SJSA1 (cell line): Measurements from ENCODE around the gene AP3S2. TPM values are rescaled to one million over a fixed set of nuclear protein-coding genes. Genes with fewer than 3 reads are reported as not detected.

Experiments
- DNase-seq, 2 experiments: peaks; one replicate each; pipeline ENCODE4 v3.0.0-alpha.2; 2015 to 2020; ENCODE audit warnings: low spot score in 2 of 2, low read depth in 1 of 2
- H3K27ac ChIP-seq: fragments of 250-450 bp; sonication (Bioruptor Pico); 2 replicates; pipeline ENCODE4 v1.5.1; 2020; ENCODE audit warnings: mild to moderate bottlenecking, moderate library complexity
- H3K27me3 ChIP-seq: fragments of 250-450 bp; sonication (Bioruptor Pico); replicated peaks from 2 replicates; pipeline ENCODE4 v1.5.1; 2020; ENCODE audit warnings: mild to moderate bottlenecking, moderate library complexity
- H3K36me3 ChIP-seq: fragments of 250-450 bp; sonication (Bioruptor Pico); 2 replicates; pipeline ENCODE4 v1.5.1; 2020; ENCODE audit warnings: mild to moderate bottlenecking
- H3K4me1 ChIP-seq: fragments of 250-450 bp; sonication (Bioruptor Pico); replicated peaks from 2 replicates; pipeline ENCODE4 v1.6.1; 2021; ENCODE audit warnings: mild to moderate bottlenecking
- H3K4me3 ChIP-seq: fragments of 250-450 bp; sonication (Bioruptor Pico); 2 replicates; pipeline ENCODE4 v1.5.1; 2020; ENCODE audit warnings: mild to moderate bottlenecking
- H3K9me3 ChIP-seq: fragments of 250-450 bp; sonication (Bioruptor Pico); replicated peaks from 2 replicates; pipeline ENCODE4 v1.5.1; 2020; ENCODE audit warnings: mild to moderate bottlenecking
- total RNA-seq: library from RNA; depleted of rRNA; stranded (reverse); fragments of >200 nt; shearing (Covaris generic); gene quantifications from 2 replicates; pipeline ENCODE4 v1.2.3, GENCODE V29; 2014

The AP3S2 gene
- total RNA-seq, 1 experiment from 2014 or later = 59.2 TPM

DNA sequence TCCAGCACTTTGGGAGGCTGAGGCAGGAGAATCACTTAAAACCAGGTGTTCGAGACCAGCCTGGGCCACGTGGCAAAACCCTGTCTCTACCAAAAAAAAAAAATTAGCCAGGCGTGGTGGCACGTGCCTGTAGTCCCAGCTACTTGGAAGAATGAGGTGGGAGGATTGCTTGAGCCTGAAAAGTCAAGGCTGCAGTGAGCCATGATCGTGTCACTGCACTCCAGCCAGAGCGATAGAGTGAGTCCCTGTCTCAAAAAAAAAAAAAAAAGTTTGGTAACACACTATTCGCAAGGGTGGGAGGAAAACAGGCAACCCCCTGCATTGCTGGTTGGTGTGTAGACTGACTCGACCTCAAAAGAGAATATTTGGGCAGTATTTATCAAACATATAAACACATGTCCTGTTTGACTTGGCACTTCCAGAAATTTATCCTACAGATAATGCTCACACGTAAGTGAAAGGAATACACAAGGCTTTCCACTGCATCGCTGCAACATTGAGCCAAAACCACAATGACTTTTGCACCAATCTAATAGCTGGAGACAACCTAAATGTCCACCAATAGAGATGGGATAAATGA is 76.0 kb downstream of the AP3S2 start:
- peaks cover 43% of the 10 kb centered on the region for H3K4me1 ChIP-seq
- H3K4me3 ChIP-seq = no peak overlapping the region
- H3K9me3 ChIP-seq = no peaks in the 10 kb centered on the region
- H3K27ac ChIP-seq = no peak overlapping the region
- H3K27me3 ChIP-seq = no peaks in the 10 kb centered on the region
- no peaks in the 10 kb centered on the region for H3K36me3 ChIP-seq
- no peak for DNase-seq

DNA sequence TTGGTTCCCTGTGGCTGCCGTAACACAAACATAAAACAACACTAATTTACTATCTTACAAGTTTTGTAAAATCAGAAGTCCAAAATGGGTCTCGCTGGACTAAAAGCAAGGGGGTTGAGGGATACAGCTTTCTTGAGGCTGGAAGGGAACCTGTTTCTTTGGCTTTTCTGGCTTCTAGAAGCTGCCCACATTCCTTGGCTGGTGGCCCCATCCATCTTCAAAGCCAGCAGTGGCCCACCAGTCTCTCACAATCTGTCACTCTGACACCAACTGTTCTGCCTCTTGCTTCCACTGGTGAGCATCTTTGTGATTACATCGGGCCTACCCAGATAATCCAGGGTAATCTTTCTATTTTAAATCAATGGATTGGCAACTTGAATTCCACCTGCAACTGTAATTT is 78.0 kb downstream of the AP3S2 start:
- Histone ChIP-seq H3K27ac (no peak overlapping the region), H3K4me3 (no peak overlapping the region), H3K36me3 (no peaks in the 10 kb centered on the region), H3K9me3 (no peaks in the 10 kb centered on the region), H3K4me1 (peaks cover 24% of the 10 kb centered on the region), H3K27me3 (no peaks in the 10 kb centered on the region)
- DNase-seq = no peak

DNA sequence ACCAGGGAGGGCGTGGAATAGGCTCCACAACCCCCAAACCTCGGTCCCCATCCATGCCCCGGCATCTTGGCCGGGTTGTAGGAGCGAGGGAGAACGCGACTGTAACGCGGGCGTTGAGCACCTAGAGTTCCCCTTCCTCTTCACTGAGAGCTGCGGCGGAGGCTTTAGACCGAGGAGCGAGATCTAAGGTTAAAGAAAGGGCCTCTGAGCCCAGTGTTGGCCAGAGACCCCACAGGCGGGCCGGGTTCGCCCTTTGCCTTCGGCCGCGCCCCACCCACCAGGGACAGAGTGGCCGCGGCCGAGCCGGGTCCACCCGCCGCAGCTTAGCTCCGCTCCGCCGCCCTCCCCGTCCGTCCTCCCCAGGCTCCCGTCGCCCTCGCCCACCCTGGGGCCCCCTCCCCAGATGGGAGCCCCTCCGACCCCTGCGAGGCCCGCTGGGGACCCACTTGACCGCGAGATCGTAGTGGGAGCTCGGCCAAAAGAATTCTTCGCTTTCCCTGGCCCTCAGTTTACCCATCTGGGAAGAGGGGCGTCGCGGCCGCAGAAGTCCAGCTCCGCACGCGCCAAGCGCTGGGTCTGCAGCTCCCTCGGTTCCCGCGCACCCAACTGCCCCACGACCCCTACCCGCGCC is 79.6 kb downstream of the AP3S2 start:
- no peak overlapping the region for H3K27ac ChIP-seq

DNA sequence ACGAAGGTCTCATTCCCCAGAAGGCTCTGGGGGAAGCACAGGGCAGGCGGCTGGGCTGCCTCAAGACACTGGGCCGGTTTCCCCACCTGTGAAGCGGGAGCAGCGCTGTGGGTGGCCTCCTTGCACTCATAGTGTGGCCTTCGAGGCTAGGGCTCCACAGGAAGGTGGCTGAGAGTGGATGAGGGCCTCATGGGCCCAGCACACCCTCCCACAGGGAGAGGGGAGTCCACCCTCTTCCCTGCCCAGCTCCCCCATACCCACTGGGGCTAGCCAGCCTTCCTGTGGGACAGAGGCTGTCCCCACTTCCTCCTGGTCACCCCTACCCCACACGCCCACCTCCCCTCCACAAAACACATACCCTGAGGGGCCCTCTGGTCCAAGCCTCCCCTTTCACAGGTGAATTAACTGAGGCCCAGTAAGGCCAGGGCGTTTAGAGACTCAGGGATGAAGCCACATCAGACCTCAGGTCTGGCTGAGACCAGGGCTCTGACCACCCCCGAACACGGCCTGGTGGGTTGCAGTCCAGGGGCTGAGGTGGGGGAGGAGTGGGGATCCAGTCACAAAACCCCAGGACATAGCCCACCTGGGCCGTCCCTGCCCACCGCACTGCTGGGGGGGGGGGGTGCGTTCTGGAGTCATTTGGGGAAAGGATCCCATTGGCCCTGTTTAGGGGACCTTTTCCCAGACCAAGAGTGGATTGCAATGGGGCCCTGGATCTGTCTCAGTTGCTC is 80.2 kb downstream of the AP3S2 start:
- H3K27ac ChIP-seq = no peak overlapping the region
- no peaks in the 10 kb centered on the region for H3K36me3 ChIP-seq
- no peak overlapping the region; the same call in 1 of the 2 replicates for H3K4me3 ChIP-seq
- H3K4me1 ChIP-seq = peaks cover 30% of the 10 kb centered on the region
- no peaks in the 10 kb centered on the region for H3K27me3 ChIP-seq
- H3K9me3 ChIP-seq = no peaks in the 10 kb centered on the region
- no peak for DNase-seq

More for the DNA sequence above, 79.6 kb downstream of the AP3S2 start:
- Histone ChIP-seq H3K9me3 (no peaks in the 10 kb centered on the region), H3K36me3 (no peaks in the 10 kb centered on the region), H3K4me3 (peak overlapping the region; percentile 72), H3K4me1 (peaks cover 25% of the 10 kb centered on the region), H3K27me3 (no peaks in the 10 kb centered on the region)
- no peak for DNase-seq

DNA sequence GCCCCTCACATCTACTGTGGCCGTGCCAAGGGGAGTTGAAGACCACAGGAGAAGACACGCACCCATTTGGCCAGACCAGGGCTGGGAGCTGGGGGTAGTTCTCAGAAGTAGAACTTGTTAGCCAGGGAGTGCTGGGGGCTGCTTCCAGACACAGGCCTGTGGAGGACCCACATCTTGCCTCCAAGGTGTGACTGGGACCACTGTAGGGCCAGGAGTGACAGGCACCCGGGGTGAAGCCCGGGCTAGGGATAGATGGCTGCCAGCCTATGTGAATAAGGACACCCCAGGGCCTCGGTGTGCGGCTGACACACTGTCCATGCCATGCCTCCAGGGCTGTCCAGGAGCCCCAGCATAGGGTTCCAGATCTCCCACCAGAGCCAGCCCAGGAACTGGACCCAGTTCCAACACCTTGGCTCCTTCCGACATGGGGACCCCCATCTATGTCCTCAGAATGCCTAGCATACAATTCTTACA is 80.9 kb downstream of the AP3S2 start:
- Histone ChIP-seq H3K27me3 (no peaks in the 10 kb centered on the region), H3K4me1 (peaks cover 30% of the 10 kb centered on the region), H3K36me3 (no peaks in the 10 kb centered on the region), H3K27ac (no peak overlapping the region), H3K4me3 (no peak overlapping the region), H3K9me3 (no peaks in the 10 kb centered on the region)
- no peak for DNase-seq

DNA sequence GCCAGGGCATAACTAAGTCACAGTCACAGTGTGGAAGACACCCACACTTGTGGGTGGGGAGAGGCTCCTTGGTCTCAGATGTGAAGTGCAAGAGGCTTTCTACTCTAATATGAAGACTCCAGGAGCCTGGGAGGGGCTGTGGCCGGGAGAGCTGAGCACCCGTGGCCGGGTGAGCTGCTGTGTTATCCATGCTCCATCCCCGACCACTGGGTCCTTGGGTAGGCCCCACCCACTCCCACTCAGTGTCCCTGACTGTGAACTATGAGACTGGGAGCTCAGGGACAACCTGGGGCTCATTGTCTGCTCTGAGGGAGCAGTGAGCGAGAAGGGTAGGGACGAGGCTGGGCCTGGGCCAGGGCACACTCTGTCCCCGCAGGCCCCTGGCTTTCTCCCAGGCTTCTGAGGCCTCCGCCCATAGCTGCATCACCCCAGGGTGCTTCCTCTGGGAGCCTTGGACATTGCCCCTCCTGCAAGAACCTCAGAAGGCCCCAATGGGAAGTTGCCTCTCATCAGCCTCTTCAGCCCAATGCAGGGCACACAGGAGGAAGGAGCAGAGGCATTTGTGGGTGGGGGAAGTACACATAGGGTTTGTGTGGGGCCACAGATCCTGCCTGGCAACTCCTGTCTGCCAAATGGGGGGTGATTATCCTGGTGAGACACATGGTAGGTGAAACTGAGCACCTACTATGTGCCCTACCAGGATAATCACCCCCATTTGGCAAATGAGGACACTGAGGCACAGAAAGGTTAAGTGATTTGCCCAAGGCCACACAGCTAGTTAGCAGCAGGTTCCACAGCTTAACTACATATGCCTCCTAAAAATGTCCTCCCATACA is 81.6 kb downstream of the AP3S2 start:
- Histone ChIP-seq H3K27me3 (no peaks in the 10 kb centered on the region), H3K36me3 (no peaks in the 10 kb centered on the region), H3K9me3 (no peaks in the 10 kb centered on the region), H3K4me1 (peaks cover 30% of the 10 kb centered on the region), H3K4me3 (no peak overlapping the region), H3K27ac (no peak overlapping the region)
- DNase-seq = no peak

DNA sequence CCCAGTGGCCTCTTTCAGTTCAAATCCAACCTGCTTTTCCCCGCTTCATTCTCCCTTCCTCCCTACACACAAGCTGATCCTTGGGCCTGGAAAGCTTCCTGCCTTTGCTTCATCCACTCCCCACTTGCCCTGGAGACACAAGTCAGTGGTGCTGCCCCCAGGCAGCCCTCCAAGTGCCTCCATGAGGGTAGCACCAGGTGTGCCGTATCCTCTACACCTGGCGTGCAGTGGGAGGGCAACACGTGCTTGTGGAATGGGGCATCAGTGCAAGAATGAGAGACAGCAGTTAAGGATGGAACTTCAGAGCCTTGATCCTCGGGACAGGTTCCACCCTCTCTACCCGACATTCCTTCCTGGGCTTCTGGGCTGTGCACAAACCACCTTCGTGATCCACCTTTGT is 83.0 kb downstream of the AP3S2 start:
- Histone ChIP-seq H3K36me3 (no peaks in the 10 kb centered on the region), H3K4me3 (no peak overlapping the region), H3K27me3 (no peaks in the 10 kb centered on the region), H3K9me3 (no peaks in the 10 kb centered on the region), H3K4me1 (peaks cover 30% of the 10 kb centered on the region), H3K27ac (no peak overlapping the region)
- DNase-seq = no peak

DNA sequence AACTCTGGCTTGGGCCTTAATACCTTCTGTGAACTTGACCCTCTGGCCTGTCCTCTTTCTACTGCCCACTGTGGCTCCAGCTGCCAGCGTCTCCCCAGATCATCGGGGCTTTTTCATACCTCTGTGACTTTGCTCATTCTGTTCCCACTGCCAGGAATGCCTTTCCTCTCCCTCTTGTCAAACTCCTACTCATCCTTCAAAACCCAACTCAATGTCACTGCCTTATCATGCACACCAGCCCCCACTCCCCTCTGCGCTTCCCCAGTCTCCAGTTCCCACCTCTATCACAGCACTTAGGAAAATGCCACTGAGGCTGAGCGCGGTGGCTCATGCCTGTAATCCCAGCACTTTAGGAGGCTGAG is 84.0 kb downstream of the AP3S2 start:
- no peaks in the 10 kb centered on the region for H3K36me3 ChIP-seq
- H3K9me3 ChIP-seq = no peaks in the 10 kb centered on the region
- no peaks in the 10 kb centered on the region for H3K27me3 ChIP-seq
- H3K4me3 ChIP-seq = no peak overlapping the region
- DNase-seq = no peak
- H3K27ac ChIP-seq = no peak overlapping the region
- peaks cover 23% of the 10 kb centered on the region for H3K4me1 ChIP-seq

DNA sequence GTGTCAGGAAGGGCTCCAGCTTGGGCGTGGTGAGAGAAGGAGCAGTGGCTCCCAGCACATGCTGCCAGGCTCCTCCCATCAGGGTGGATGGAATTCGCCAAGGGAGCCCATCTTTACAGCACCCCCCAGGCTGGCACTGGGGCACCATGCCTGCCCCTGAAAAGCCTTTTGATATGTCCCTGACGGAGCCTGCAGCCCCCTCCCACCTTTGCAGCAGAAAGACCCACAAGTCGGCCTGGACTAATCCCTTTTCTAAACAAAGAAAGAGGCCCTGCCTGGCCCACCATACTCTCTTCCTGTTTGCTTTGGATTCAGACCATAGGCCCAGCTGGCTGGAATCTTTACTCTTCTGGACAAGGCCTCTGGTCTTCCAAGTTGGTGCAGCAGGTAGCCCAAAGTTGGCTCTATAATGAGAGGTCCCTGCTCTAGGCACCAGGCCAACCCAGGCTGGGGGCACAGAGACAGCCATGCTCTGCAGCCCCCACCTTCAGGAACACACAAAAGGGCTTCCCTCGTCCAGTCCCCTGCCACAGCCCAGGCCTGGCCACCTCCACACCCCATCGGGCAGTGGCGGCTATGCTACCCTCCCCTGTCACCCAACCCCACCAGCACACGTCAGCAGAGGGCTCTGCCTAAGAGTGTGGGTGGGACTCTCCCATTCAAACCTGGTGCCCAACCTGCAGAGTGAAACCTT is 84.6 kb downstream of the AP3S2 start:
- H3K27ac ChIP-seq = no peak overlapping the region
- H3K36me3 ChIP-seq = no peaks in the 10 kb centered on the region
- H3K9me3 ChIP-seq = no peaks in the 10 kb centered on the region
- H3K27me3 ChIP-seq = no peaks in the 10 kb centered on the region
- peaks cover 20% of the 10 kb centered on the region for H3K4me1 ChIP-seq
- DNase-seq = no peak
- no peak overlapping the region for H3K4me3 ChIP-seq

DNA sequence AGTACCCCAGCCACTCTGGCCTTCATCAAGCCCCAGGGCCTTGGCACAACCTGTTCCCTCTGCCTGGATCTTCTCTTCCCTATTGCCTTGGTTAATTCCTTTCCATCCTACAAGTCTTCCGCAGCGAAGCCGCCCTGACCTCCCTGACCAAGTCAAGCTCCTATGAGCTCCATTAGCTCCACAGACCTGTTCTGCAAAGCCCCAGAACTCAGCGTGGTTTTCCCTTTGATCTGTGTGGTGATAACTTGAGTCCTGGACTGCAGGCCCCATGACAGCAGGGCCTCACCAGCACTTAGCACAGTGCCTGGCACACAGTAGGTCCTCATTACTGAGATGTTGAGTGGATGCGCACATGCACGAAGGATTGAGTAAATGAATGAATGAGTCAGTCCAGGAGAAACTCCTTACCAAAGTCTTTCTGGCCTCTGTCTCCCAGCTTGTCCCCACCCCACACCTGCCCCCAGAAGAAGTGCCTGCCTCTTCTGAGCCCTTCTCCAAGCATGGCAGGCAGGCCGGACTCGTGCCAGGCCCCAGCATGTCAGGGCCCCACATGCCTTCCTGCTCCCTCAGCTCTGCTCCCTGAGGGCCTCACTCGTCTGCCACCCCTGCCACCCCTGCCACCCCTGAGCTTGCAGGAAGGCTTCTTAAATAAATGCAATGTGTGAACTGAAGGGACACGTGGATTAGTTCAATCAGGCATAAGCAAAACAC is 85.5 kb downstream of the AP3S2 start:
- no peak overlapping the region for H3K4me3 ChIP-seq
- no peaks in the 10 kb centered on the region for H3K36me3 ChIP-seq
- peak in 1 of 2 experiments; percentile 32 for DNase-seq
- no peaks in the 10 kb centered on the region for H3K9me3 ChIP-seq
- peaks cover 13% of the 10 kb centered on the region for H3K4me1 ChIP-seq
- no peaks in the 10 kb centered on the region for H3K27me3 ChIP-seq
- no peak overlapping the region for H3K27ac ChIP-seq

DNA sequence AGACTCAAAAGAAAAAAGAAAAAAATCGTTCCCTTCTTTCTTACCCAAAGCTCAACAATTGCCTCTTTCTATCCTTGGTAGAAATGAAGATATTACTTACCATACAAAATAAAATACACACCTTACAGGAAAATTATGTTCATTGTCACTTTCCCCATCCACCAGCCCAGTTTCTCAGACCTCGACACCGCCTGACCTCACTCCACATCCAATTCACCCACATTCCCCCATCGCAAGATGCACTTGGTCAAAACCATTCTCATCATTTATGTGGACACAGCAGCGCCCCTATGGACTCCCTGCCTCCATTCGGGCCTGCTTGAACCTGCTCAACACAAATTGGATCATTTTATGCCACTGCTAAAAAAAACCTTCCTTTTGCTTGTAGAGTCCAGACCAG is 86.1 kb downstream of the AP3S2 start:
- no peak overlapping the region for H3K27ac ChIP-seq
- H3K36me3 ChIP-seq = no peaks in the 10 kb centered on the region
- peaks cover 10% of the 10 kb centered on the region for H3K4me1 ChIP-seq
- H3K9me3 ChIP-seq = no peaks in the 10 kb centered on the region
- no peaks in the 10 kb centered on the region for H3K27me3 ChIP-seq
- H3K4me3 ChIP-seq = no peak overlapping the region
- DNase-seq = no peak

DNA sequence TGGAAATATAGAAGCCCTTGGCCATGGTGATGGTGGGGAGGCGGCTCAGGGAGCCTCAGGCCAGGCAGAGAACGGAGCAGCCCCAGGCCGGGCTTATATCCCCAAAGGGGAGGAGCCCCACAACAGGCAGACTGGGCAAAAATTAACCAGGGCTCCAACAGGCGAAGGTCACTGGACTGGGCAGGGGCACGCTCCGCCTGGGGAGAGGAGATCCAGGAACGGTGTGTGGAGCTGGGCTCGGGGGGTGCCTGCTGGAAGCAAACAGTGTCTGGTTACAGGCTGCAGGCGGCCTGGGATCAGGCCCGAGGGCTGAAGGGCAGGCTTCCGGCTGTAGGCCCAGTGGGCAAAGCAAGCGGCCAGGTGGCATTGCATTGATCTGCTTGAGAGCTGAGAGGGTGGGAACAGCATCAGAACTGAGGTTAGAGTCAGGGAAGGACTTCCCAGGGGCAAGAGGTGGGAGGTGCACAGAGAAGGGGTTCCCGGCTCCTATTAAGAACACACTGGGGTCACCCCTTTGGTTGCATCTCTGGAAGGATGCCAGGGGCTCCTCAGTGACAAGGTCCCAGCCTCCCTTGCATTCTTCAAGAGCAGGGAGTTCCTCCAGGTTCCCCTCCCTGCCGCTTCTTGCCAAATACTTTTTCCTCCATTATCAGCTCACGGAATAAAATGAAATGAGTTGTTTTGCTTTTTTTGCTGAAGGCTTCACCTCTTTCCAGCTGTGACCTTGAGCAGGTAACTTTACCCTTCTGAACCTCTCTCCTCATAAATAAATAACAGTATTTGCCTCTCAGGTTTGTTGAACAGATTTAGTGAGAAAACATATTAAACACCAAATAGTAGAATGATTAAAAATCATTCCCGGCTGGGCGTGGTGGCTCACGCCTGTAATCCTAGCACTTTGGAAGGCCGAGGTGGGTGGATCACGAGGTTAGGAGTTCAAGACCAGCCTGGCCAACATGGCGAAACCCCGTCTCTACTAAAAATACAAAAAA is 86.9 kb downstream of the AP3S2 start:
- H3K36me3 ChIP-seq = no peaks in the 10 kb centered on the region
- H3K9me3 ChIP-seq = no peaks in the 10 kb centered on the region
- H3K27me3 ChIP-seq = no peaks in the 10 kb centered on the region
- DNase-seq = peak in 1 of 2 experiments; percentile 41
- no peak overlapping the region for H3K4me3 ChIP-seq
- no peak overlapping the region for H3K27ac ChIP-seq
- peaks cover 10% of the 10 kb centered on the region for H3K4me1 ChIP-seq
